WTC11 (cell line): Measurements from ENCODE around the gene RGS6. TPM values are rescaled to one million over a fixed set of nuclear protein-coding genes. Genes with fewer than 3 reads are reported as not detected.

Experiments
- ATAC-seq: fragments of 200-7000 bp; cut with Tn5 transposase; 2 replicates; pipeline ENCODE4 v1.10.0; 2021; ENCODE audit warnings: mild to moderate bottlenecking, moderate library complexity
- CTCF ChIA-PET: fragments of 300-600 bp; sonication (Branson Sonifier 250); formaldehyde crosslinking; loops from one replicate; lab custom pipeline; 2021; ENCODE audit warnings: antibody characterized with exemption; lab: Charles Lee
- POLR2A ChIA-PET: fragments of 350-600 bp; sonication (Branson Sonifier 250); formaldehyde crosslinking; loops from one replicate; lab custom pipeline; 2021; ENCODE audit warnings: antibody characterized with exemption; lab: Charles Lee
- DNase-seq: peaks from one replicate; pipeline ENCODE4 v3.0.0; 2021; ENCODE audit warnings: low spot score
- H3K27ac Mint-ChIP-seq: 2 replicates; pipeline ENCODE4 v1.8.0; 2021; ENCODE audit warnings: mixed read lengths
- H3K27me3 Mint-ChIP-seq: 2 replicates; pipeline ENCODE4 v1.8.0; 2021; ENCODE audit warnings: low read depth, mild to moderate bottlenecking, moderate library complexity, mixed read lengths
- H3K36me3 Mint-ChIP-seq: 2 replicates; pipeline ENCODE4 v1.8.0; 2021; ENCODE audit warnings: mixed read lengths
- H3K4me1 Mint-ChIP-seq: 2 replicates; pipeline ENCODE4 v1.8.0; 2022; ENCODE audit warnings: mixed read lengths
- H3K4me3 Mint-ChIP-seq: 2 replicates; pipeline ENCODE4 v1.8.0; 2021; ENCODE audit warnings: mild to moderate bottlenecking, moderate library complexity, mixed read lengths
- H3K9me3 Mint-ChIP-seq: 2 replicates; pipeline ENCODE4 v1.8.0; 2021; ENCODE audit warnings: mixed read lengths
- CBFB ChIP-seq: sonication (generic); formaldehyde crosslinking; IDR thresholded peaks from 2 replicates; pipeline ENCODE4 v1.8.1; 2022; ENCODE audit warnings: mild to moderate bottlenecking, low read depth, missing genetic modification reagents
- CREM ChIP-seq: sonication (generic); formaldehyde crosslinking; IDR thresholded peaks from 2 replicates; pipeline ENCODE4 v1.8.1; 2022; ENCODE audit warnings: mild to moderate bottlenecking, missing genetic modification reagents, moderate library complexity
- ESRRA ChIP-seq: sonication (generic); formaldehyde crosslinking; IDR thresholded peaks from 2 replicates; pipeline ENCODE4 v1.8.1; 2022; ENCODE audit warnings: mild to moderate bottlenecking, missing genetic modification reagents, borderline replicate concordance
- ETV6 ChIP-seq: sonication (generic); formaldehyde crosslinking; IDR thresholded peaks from 2 replicates; pipeline ENCODE4 v1.8.1; 2022; ENCODE audit warnings: mild to moderate bottlenecking, missing genetic modification reagents
- GABPB1 ChIP-seq: sonication (generic); formaldehyde crosslinking; IDR thresholded peaks from 2 replicates; pipeline ENCODE4 v1.8.1; 2023; ENCODE audit warnings: mild to moderate bottlenecking, missing genetic modification reagents
- IRF2 ChIP-seq: sonication (generic); formaldehyde crosslinking; IDR thresholded peaks from 2 replicates; pipeline ENCODE4 v1.8.0; 2022; ENCODE audit warnings: low read depth, missing genetic modification reagents, borderline replicate concordance
- MXD4 ChIP-seq: fragments of 250-450 bp; sonication (Bioruptor Pico); IDR thresholded peaks from 2 replicates; pipeline ENCODE4 v1.8.0; 2021; ENCODE audit warnings: mild to moderate bottlenecking, moderate library complexity, borderline replicate concordance
- MYBL2 ChIP-seq: sonication (generic); formaldehyde crosslinking; IDR thresholded peaks from 2 replicates; pipeline ENCODE4 v1.8.1; 2023; ENCODE audit warnings: mild to moderate bottlenecking, moderate library complexity, missing genetic modification reagents
- NR1H2 ChIP-seq: sonication (generic); formaldehyde crosslinking; IDR thresholded peaks from 2 replicates; pipeline ENCODE4 v1.9.0; 2021; ENCODE audit warnings: mild to moderate bottlenecking, moderate library complexity, missing genetic modification reagents
- NR2C2 ChIP-seq: sonication (generic); formaldehyde crosslinking; IDR thresholded peaks from 2 replicates; pipeline ENCODE4 v1.8.0; 2022; ENCODE audit warnings: mild to moderate bottlenecking, missing genetic modification reagents
- RELA ChIP-seq: sonication (generic); formaldehyde crosslinking; IDR thresholded peaks from 2 replicates; pipeline ENCODE4 v1.8.1; 2022; ENCODE audit warnings: missing genetic modification reagents, mild to moderate bottlenecking, borderline replicate concordance
- SMAD3 ChIP-seq: sonication (generic); formaldehyde crosslinking; IDR thresholded peaks from 2 replicates; pipeline ENCODE4 v1.8.0; 2022; ENCODE audit warnings: missing genetic modification reagents, mild to moderate bottlenecking, borderline replicate concordance
- SOX15 ChIP-seq: fragments of 250-450 bp; sonication (Bioruptor Pico); IDR thresholded peaks from 2 replicates; pipeline ENCODE4 v1.9.0; 2021; ENCODE audit warnings: mild to moderate bottlenecking
- TEAD1 ChIP-seq: sonication (generic); formaldehyde crosslinking; IDR thresholded peaks from 2 replicates; pipeline ENCODE4 v1.8.0; 2022; ENCODE audit warnings: mild to moderate bottlenecking, missing genetic modification reagents
- ZNF138 ChIP-seq: sonication (generic); formaldehyde crosslinking; conservative IDR thresholded peaks from 2 replicates; pipeline ENCODE4 v1.8.1; 2022; ENCODE audit warnings: mild to moderate bottlenecking, moderate library complexity, missing genetic modification reagents
- ZNF263 ChIP-seq: sonication (generic); formaldehyde crosslinking; IDR thresholded peaks from 2 replicates; pipeline ENCODE4 v1.8.1; 2022; ENCODE audit warnings: low read depth, mild to moderate bottlenecking, moderate library complexity, missing genetic modification reagents
- ZNF416 ChIP-seq: fragments of 250-450 bp; sonication (Bioruptor Pico); IDR thresholded peaks from 2 replicates; pipeline ENCODE4 v1.9.0; 2021; ENCODE audit warnings: mild to moderate bottlenecking, inconsistent platforms
- total RNA-seq: library from RNA; stranded (reverse); gene quantifications from 3 replicates; pipeline ENCODE4 v1.2.3, GENCODE V29; 2021
- TF ChIP-seq, protein P1 (sequence below): sonication (generic); formaldehyde crosslinking; IDR thresholded peaks from 2 replicates; pipeline ENCODE4 v1.8.1; 2022; ENCODE audit warnings: low read depth, mild to moderate bottlenecking, moderate library complexity, missing genetic modification reagents, borderline replicate concordance
- TF ChIP-seq, protein P2 (sequence below): sonication (generic); formaldehyde crosslinking; IDR thresholded peaks from 2 replicates; pipeline ENCODE4 v1.8.1; 2023; ENCODE audit warnings: mild to moderate bottlenecking, missing genetic modification reagents, moderate library complexity
- TF ChIP-seq, protein P3 (sequence below): sonication (generic); formaldehyde crosslinking; IDR thresholded peaks from 2 replicates; pipeline ENCODE4 v1.8.0; 2023; ENCODE audit warnings: missing genetic modification reagents
- TF ChIP-seq, protein P4 (sequence below): fragments of 250-450 bp; sonication (Bioruptor Pico); IDR thresholded peaks from 2 replicates; pipeline ENCODE4 v1.9.0; 2021; ENCODE audit warnings: mild to moderate bottlenecking, borderline replicate concordance
- TF ChIP-seq, protein P5 (sequence below): sonication (generic); formaldehyde crosslinking; IDR thresholded peaks from 2 replicates; pipeline ENCODE4 v1.8.0; 2022; ENCODE audit warnings: mild to moderate bottlenecking, missing genetic modification reagents

Gene RGS6
- total RNA-seq, 1 experiment from 2014 or later = 1.0 TPM

DNA sequence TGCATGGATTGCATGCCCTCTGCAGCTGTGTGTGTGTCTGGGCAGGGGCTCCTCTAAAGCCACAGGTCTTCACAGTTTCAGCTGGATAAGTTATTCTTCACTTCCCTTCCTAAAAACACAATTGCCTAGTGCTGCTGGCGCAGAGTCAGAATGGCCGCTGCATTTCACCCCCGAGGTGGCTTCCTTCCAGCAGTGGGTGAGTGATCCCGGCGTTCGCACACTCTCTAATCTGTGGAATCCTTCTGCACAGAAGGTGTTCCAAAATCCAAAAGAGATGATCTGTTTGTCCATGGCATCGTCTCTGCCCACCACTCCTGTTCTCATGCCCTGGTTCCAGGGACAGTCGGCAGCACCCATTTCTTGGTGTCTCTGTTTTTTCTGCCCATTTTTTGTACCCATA lies 620.9 kb downstream of the RGS6 start (continued):
- no peak for TF ChIP-seq SMAD3 (CRISPR knock-in tag)

DNA sequence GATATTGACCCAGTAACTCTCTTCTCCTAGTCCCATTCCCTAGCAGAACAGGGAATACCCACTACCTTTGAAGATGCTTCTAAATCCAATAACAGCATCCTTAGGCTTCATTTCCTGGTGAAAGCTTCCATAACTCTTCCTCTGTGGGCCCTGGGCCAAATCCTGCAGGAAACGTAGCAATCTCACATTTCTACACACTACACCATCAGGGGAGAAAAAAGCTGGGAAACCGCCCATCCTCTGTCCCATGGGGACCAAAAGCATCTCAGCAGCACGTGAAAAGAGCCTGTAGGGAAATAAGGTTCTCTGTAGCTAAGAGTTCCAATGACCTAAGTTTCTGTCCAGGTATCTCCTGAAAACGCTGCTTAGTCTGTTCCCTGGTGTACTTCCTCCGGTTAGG lies 621.4 kb downstream of the RGS6 start:
- H3K9me3 Mint-ChIP-seq = no peaks in the 10 kb centered on the region
- ATAC-seq (no peak), DNase-seq (no peak)
- no peak overlapping the region for H3K27ac Mint-ChIP-seq
- H3K4me1 Mint-ChIP-seq = peaks cover 27% of the 10 kb centered on the region
- CTCF ChIA-PET = interaction anchor here (2.0 kb wide), 1 partner anchor 40 kb away, joined by 6 read pairs; no protein-coding TSS in a partner anchor
- no peaks in the 10 kb centered on the region for H3K27me3 Mint-ChIP-seq
- H3K4me3 Mint-ChIP-seq = no peak overlapping the region
- POLR2A ChIA-PET = interaction anchor here (0.5 kb wide), 1 partner anchor 45 kb away, joined by 5 read pairs; no protein-coding TSS in a partner anchor
- H3K36me3 Mint-ChIP-seq = no peaks in the 10 kb centered on the region
- TF ChIP-seq RELA (CRISPR knock-in tag) = no peak
- TF ChIP-seq MYBL2 (CRISPR knock-in tag) = no peak
- no peak for TF ChIP-seq SOX15 (CRISPR knock-in tag)
- TF ChIP-seq CBFB = no peak
- TF ChIP-seq, protein P1, sequence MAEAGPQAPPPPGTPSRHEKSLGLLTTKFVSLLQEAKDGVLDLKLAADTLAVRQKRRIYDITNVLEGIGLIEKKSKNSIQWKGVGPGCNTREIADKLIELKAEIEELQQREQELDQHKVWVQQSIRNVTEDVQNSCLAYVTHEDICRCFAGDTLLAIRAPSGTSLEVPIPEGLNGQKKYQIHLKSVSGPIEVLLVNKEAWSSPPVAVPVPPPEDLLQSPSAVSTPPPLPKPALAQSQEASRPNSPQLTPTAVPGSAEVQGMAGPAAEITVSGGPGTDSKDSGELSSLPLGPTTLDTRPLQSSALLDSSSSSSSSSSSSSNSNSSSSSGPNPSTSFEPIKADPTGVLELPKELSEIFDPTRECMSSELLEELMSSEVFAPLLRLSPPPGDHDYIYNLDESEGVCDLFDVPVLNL (CRISPR knock-in tag) = no peak
- TF ChIP-seq ZNF138 (CRISPR knock-in tag) = no peak
- no peak for TF ChIP-seq NR1H2 (CRISPR knock-in tag)
- TF ChIP-seq ETV6 (CRISPR knock-in tag) = no peak
- TF ChIP-seq IRF2 (CRISPR knock-in tag) = no peak
- TF ChIP-seq TEAD1 = no peak
- TF ChIP-seq NR2C2 = no peak
- no peak for TF ChIP-seq GABPB1 (CRISPR knock-in tag)
- no peak for TF ChIP-seq ZNF263 (CRISPR knock-in tag)
- TF ChIP-seq ESRRA (CRISPR knock-in tag) = no peak
- TF ChIP-seq, protein P2, sequence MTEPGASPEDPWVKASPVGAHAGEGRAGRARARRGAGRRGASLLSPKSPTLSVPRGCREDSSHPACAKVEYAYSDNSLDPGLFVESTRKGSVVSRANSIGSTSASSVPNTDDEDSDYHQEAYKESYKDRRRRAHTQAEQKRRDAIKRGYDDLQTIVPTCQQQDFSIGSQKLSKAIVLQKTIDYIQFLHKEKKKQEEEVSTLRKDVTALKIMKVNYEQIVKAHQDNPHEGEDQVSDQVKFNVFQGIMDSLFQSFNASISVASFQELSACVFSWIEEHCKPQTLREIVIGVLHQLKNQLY (CRISPR knock-in tag) = no peak
- no peak for TF ChIP-seq ZNF416 (CRISPR knock-in tag)
- TF ChIP-seq SMAD3 (CRISPR knock-in tag) = no peak

DNA sequence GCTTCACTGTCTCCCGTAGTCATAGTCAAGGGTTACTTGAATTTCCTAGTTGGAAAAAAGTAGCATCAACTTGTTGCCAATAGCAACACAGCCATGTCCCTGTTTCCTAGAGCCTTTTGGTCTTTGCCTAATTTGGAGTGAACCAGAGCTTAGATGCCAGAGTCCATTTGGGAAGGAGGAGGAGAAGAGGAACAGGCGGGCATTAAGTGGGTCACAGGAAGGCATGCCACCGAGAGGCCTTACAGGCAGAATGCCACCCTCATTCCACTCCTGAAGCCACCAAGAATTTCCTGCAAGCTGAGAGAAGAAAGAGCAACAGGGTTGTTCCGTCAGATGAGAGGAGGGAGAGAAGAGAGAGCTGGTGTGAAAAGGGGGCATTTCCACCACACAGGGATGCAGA lies 622.2 kb downstream of the RGS6 start:
- Mint-ChIP-seq H3K36me3 (no peaks in the 10 kb centered on the region), H3K27ac (no peak overlapping the region), H3K27me3 (no peaks in the 10 kb centered on the region), H3K4me3 (no peak overlapping the region), H3K9me3 (no peaks in the 10 kb centered on the region), H3K4me1 (peaks cover 34% of the 10 kb centered on the region)
- no peak for TF ChIP-seq MXD4 (CRISPR knock-in tag)
- TF ChIP-seq, protein P3, sequence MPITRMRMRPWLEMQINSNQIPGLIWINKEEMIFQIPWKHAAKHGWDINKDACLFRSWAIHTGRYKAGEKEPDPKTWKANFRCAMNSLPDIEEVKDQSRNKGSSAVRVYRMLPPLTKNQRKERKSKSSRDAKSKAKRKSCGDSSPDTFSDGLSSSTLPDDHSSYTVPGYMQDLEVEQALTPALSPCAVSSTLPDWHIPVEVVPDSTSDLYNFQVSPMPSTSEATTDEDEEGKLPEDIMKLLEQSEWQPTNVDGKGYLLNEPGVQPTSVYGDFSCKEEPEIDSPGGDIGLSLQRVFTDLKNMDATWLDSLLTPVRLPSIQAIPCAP (CRISPR knock-in tag) = no peak
- TF ChIP-seq, protein P2 (CRISPR knock-in tag) = no peak
- TF ChIP-seq CREM (CRISPR knock-in tag) = no peak
- TF ChIP-seq, protein P4, sequence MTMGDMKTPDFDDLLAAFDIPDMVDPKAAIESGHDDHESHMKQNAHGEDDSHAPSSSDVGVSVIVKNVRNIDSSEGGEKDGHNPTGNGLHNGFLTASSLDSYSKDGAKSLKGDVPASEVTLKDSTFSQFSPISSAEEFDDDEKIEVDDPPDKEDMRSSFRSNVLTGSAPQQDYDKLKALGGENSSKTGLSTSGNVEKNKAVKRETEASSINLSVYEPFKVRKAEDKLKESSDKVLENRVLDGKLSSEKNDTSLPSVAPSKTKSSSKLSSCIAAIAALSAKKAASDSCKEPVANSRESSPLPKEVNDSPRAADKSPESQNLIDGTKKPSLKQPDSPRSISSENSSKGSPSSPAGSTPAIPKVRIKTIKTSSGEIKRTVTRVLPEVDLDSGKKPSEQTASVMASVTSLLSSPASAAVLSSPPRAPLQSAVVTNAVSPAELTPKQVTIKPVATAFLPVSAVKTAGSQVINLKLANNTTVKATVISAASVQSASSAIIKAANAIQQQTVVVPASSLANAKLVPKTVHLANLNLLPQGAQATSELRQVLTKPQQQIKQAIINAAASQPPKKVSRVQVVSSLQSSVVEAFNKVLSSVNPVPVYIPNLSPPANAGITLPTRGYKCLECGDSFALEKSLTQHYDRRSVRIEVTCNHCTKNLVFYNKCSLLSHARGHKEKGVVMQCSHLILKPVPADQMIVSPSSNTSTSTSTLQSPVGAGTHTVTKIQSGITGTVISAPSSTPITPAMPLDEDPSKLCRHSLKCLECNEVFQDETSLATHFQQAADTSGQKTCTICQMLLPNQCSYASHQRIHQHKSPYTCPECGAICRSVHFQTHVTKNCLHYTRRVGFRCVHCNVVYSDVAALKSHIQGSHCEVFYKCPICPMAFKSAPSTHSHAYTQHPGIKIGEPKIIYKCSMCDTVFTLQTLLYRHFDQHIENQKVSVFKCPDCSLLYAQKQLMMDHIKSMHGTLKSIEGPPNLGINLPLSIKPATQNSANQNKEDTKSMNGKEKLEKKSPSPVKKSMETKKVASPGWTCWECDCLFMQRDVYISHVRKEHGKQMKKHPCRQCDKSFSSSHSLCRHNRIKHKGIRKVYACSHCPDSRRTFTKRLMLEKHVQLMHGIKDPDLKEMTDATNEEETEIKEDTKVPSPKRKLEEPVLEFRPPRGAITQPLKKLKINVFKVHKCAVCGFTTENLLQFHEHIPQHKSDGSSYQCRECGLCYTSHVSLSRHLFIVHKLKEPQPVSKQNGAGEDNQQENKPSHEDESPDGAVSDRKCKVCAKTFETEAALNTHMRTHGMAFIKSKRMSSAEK (CRISPR knock-in tag) = no peak
- TF ChIP-seq, protein P5, sequence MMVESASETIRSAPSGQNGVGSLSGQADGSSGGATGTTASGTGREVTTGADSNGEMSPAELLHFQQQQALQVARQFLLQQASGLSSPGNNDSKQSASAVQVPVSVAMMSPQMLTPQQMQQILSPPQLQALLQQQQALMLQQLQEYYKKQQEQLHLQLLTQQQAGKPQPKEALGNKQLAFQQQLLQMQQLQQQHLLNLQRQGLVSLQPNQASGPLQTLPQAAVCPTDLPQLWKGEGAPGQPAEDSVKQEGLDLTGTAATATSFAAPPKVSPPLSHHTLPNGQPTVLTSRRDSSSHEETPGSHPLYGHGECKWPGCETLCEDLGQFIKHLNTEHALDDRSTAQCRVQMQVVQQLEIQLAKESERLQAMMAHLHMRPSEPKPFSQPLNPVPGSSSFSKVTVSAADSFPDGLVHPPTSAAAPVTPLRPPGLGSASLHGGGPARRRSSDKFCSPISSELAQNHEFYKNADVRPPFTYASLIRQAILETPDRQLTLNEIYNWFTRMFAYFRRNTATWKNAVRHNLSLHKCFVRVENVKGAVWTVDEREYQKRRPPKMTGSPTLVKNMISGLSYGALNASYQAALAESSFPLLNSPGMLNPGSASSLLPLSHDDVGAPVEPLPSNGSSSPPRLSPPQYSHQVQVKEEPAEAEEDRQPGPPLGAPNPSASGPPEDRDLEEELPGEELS = no peak
- POLR2A ChIA-PET = interaction anchor here (0.5 kb wide), 1 partner anchor 45 kb away, joined by 5 read pairs; no protein-coding TSS in a partner anchor
- CTCF ChIA-PET = interaction anchor here (1.2 to 2.0 kb wide), 3 partner anchors 9 to 394 kb away, joined by 4 to 6 read pairs (median 5); no protein-coding TSS in a partner anchor
- ATAC-seq = no peak
- DNase-seq = no peak
